GM12872 (cell line): ENCODE measurements around the gene DDX41.

Experiments
- CTCF ChIP-seq: IDR thresholded peaks from 3 replicates; pipeline ENCODE4 v1.5.1; 2011; ENCODE audit warnings: low read depth, mild to moderate bottlenecking, low read length, moderate library complexity; ENCODE audit not compliant: insufficient read depth

The DDX41 gene

DNA sequence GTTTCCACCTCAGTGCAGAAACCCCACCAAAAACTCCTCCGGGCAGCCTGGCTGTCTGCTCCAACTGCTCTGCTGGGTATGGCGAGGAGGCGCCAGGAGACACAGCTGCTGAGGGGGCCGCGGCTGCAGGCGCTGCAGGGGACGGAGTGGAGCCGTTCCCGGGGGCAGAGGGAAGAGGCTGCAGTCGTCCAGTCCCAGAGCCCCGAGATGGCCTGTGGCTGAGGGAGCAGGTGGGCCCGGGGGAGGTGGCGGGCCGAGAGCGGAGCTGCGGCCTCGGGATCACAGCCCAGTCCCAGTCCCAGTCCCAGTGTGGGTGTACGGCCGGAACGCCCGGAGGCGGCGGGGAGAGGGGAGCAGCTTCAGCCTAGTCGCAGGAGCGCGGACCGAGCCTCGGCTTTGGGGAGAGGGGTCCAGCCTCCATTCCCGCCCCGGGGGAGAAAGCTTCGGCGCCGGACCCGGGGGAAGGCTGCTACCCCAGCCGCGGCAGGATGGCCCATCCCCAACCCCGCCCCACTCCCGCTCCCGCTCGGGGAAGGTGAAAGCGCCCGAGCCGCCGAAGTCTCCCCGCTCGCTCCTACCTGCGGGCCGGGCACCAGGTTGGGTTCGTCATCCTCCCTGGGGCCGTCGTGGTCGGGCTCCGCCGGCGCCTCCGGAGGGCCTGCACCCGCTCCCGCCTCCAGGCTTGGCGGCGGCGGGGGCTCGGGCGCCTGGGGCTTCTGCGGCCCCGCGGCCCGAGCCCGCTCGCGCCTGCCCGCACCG lies 37.1 kb upstream of the DDX41 start:
- no peak for TF ChIP-seq CTCF

DNA sequence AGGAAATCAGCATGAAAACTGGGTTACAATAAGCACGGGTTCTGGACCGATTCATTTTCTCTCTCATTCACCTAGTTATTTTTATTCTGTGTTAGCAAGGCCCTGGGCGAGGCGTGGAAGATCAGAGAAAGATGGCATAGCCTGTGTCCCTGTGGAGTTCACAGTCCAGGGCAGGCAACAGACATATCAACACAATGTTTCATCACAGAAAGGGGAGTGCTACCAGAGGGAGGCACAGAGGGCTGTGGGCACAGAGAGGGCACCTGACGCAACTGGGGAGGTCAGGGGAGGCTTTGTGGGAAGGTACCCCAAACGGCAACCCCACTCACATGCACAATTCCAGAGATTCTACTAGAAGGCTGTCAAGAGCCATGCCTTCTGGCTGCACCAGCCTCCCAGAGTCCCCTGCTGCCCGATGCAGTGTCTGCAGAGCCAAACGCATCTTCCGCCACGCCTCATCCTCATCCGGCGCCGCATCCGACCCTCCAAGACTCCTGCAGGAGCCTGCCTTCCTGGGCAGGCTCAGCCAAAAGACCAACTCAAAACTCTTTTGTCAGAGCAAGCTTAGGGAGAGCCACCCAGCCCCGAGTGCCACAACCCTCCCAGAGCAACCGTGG lies 36.2 kb upstream of the DDX41 start:
- no peak for TF ChIP-seq CTCF

GRCh38 chr5:177550122-177550521 lies 33.4 kb upstream of the DDX41 start:
- no peak for TF ChIP-seq CTCF

DNA sequence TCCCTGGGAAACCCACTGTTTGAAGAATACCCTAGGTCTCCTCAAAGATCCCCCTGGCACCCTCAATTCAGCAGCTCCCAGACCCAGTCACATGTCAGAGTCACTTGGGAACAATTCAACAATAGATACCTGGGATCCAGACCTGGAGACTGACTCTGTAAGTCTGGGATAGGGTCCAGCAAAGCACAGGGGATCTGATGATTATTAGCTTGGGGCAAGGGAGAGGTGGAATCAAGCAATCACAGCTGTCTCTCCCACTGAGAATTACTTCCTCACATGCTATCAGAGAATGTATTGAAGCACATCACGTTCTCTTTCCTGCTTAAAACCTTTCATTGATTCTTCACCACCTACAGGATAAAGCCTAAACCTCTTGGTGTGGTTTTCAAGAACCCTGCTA lies 31.7 kb upstream of the DDX41 start:
- TF ChIP-seq CTCF, result no peak

DNA sequence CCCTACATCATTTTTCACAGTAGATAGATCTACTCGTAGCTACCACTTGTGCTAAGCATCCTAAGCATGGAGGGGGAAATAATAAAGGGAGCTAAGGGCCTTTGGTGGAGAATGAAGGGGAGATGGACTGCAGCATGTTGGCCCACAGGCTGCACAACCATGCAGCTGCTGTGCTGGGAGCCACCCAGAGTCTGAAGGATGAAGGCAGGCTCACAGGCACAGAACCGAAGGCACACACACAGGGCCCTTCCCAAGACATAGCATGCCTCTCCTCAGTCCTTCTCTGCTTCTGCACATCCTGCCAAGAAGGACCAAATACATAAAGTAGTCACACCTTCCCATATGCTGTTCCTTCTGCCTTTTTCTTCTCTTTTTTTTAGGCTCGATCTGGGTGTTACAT lies 31.0 kb upstream of the DDX41 start:
- no peak for TF ChIP-seq CTCF

GRCh38 chr5:177546258-177546741 lies 29.5 kb upstream of the DDX41 start:
- no peak for TF ChIP-seq CTCF

- TF ChIP-seq CTCF, result no peak
Measured at GRCh38 chr5:177545487-177546257, 28.9 kb upstream of the DDX41 start.
